Measurements from ENCODE around the gene CPLANE1.
"Not testable (repeated sequence)": the region's sequence is repeated elsewhere in the genome, so short reads cannot be mapped to it uniquely, and the experiment has no call there.

CPLANE1 gene

GRCh38 chr5:37112383-37112991, 136.7 kb downstream of the CPLANE1 start:
- no peak for DNase-seq

- DNase-seq, result no peak
Observed at GRCh38 chr5:37111426-37112382, 137.5 kb downstream of the CPLANE1 start.

GRCh38 chr5:37110135-37110534, 139.0 kb downstream of the CPLANE1 start:
- DNase-seq, result no peak

DNA sequence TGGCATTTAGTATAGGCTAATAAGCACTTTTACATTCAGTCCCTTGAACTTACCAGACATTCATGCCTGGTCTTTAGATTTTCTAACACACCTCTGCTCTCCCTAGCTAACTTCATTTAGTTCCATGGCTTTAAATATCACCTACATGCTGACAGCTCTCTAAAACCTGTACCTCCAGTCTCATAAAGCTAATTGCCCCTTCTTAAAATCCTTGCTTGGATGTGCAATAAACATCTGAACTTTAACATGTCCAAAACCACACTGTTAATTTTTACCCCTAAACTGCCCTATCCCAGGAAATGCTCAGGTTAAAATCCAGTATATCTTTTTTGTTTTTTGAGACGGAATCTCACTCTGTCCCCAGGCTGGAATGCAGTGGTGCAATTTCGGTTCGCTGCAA, 139.8 kb downstream of the CPLANE1 start:
- DNase-seq, result no peak

- DNase-seq, result no peak
Observed at GRCh38 chr5:37103302-37103701, 145.9 kb downstream of the CPLANE1 start.

GRCh38 chr5:37099267-37099666, 149.9 kb downstream of the CPLANE1 start:
- not testable (repeated sequence) for DNase-seq

GRCh38 chr5:37093795-37094194, 155.4 kb downstream of the CPLANE1 start:
- not testable (repeated sequence) for DNase-seq

- no peak for DNase-seq
Observed at GRCh38 chr5:37090781-37091180, 158.4 kb downstream of the CPLANE1 start.

DNA sequence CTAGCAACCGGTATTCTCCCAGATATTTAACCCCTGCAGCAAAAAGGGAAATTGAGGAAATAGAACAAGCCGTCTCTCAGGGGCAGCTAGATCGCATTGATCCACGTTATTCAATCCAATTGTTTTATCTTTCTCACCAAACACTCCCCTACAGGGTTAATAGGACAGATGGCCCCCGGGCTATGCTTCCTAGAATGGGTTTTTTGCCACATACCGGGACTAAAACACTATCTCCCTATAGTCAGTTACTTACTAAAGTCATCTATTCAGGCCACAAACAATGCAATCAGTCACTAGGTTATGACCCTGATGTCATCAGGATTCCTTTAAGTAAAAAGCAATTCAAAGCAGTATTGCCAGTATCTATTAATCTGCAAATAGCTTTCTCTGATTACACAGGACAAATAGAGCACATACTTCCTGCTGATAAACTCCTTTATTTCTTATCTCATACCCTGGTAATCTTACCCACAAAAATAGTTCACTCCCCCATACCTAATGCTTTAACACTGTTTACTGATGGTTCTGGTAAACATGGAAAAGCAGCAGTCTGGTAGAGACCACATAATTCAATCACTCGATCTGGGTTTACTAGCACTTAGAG, 159.0 kb downstream of the CPLANE1 start:
- DNase-seq, result no peak

DNA sequence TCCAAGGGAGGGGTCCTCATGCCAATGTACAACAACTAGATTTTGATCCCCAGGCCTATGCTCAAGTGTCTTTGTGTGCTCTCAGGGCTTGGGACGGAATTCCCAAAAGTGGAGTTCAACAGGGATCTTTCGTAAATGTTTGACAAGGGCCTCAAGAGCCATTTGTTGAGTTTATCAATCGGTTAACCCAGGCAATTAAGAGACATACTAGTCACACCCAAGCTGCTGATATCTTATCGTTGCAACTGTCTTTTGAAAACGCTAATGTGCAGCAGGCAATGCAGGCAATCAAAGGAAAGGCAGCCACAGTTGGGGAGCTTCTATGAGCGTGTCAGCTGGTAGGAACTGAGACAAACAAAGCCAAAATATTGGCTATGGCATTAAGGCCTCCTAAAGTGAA, 161.2 kb downstream of the CPLANE1 start:
- no peak for DNase-seq

DNA sequence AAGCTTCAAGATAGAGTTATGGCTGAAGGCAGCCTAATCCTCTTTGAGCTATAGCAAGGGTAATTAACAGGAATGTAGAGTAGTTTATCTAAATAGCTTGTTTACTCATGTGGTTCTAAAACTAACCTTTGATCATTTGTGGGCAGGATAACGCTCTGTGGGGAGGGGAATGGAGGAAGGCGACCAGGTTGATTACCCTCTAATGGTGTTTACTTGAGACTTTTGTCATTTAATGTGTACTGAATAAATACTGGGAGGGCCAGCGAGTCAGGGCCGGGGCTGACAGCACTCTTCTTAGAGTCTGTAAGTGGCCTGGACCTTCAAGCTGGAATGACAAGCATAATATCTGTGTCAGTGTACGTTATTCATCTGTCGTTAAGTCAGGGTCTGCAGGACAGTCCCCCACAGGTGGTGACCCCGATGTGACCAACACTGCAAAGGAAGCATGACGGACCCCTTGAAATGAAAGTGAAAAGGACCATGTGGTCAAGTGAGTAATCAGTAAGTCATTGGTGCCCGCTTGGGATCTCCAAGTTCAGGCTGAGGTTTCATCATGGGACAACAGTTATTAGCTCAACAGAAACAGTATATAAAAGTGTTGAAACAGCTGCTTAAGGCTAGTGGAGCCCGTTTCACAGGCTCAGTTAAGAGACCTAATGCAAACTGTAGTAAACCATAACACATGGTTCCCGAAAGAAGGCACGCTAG, 162.6 kb downstream of the CPLANE1 start:
- DNase-seq, result no peak

GRCh38 chr5:37086026-37086425, 163.2 kb downstream of the CPLANE1 start:
- DNase-seq, result not testable (repeated sequence)

DNA sequence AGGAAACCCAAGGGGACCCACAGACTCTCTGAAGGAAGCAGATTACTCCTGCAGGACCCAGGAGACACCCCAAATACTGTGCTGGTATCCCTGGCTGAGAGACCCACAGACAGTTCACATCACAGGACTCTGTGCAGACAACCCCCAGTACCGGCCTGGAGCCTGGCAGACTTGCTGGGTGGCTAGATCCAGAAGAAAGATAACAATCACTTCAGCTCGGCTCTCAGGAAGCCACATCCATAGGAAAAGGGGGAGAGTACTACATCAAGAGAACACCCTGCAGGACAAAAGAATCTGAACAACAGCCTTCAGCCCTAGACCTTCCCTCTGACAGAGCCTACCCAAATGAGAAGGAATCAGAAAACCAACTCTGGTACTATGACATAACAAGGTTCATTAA, 166.2 kb downstream of the CPLANE1 start:
- DNase-seq, result not testable (repeated sequence)

GRCh38 chr5:37080697-37081096, 168.5 kb downstream of the CPLANE1 start:
- DNase-seq, result no peak

DNA sequence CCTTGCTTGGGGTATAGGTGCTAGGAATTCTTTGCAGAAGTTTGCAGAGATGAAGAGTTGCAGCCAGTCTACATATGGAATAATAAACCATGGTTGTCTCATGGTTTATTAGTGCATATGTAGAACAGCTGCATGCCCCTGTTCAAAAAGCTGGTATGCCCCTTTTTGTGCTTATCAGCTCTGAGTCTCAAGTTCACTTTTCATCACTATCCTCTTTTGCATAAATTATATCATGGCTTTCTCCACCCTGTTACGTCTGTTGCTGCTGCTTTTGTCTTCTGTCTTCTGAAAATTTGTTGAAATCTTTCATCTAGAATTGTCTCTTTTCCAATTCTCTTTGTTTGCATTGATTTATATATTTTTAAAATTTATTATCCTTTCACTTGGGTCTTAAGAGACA, 172.0 kb downstream of the CPLANE1 start:
- DNase-seq, result no peak

GRCh38 chr5:37075399-37075950, 173.7 kb downstream of the CPLANE1 start:
- no peak for DNase-seq

DNA sequence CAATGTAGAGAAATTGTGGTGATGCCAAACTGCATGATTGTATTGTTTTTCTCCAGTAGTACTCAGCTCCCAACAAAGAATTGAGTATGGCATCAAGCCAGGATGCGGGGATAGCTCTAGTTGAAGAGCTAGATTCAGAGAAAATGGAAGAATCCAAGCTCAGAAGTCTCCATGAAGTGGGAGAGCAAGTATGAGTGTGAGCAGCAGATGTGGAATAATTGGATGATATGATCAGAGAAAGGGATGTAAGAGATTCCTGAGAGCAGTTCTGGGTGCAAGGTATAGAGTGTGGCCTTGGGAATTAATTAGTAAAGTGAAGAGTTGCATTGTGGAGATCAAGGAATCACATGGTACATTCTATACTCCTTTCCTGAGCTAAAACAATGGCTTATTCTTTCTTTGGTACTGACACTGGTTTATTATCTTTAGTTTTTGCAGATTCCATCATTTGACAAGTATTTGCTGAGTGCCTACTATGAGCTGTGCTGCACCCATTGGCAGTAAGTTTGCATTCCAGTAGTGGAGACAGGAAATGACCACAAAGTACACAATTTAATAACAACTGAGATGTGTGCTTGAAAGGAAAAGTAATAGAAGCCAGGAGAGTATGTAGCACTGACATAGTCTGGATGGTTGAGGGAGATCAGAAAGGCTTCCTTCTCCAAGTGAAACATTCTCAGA, 177.1 kb downstream of the CPLANE1 start:
- DNase-seq, result no peak

DNA sequence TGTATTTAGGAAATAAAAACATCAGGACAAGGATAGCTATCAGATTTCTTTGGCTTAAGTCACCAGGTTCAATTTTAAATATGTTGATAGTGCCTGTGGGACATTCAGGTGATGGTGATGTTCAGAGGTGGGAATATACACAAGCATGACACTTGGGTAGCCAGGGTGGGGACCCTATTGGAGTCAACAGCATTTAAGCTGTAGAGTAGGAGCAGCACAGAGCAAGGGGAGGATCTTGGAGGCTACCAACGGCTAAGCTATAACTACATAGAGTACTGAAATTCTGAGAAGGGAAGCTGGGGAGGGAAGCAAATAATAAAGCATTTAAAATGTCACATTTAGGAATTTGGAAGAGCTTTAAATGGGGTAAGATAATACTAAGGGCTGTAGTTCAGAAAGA, 177.7 kb downstream of the CPLANE1 start:
- DNase-seq, result no peak

DNA sequence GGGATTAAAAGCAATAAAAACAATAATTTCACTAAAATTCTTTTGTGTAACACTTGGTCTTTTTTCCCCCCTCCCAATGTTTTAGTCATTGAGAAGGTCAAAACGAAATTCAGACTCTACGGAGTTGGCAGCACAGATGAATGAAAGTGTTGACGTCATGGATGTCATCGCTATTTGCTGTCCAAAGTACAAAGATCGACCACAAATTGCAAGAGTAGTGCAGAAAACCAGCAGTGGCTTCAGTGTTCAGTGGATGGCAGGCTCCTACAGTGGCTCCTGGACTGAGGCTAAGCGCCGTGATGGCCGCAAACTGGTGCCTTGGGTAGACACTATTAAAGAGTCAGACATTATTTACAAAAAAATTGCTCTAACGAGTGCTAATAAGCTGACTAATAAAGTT, 184.7 kb downstream of the CPLANE1 start:
- no peak for DNase-seq

DNA sequence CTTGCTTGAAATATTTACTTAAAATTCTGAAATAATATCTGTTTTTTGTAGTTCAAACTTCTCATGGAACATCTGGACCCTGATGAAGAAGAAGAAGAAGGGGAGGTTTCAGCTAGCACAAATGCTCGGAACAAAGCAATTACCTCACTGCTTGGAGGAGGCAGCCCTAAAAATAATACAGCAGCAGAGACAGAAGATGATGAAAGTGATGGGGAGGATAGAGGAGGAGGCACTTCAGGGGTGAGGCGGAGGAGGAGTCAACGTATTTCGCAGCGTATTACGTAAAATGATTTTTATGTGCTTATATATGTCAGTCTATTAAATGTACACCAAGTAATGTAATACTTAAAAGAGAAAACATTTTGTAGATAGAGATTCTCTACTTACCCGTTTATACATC, 185.4 kb downstream of the CPLANE1 start:
- no peak for DNase-seq

GRCh38 chr5:37060030-37060429, 189.1 kb downstream of the CPLANE1 start:
- DNase-seq, result no peak

- DNase-seq, result no peak
Observed at GRCh38 chr5:37056762-37057161, 192.4 kb downstream of the CPLANE1 start.
